Chondrocyte (in vitro differentiated cells): ENCODE measurements around the gene TMEM107. TPM values are rescaled to one million over a fixed set of nuclear protein-coding genes. Genes with fewer than 3 reads are reported as not detected.

ENCODE experiments used
- DNase-seq: peaks from one replicate; pipeline ENCODE4 v3.0.0; 2021; ENCODE audit warnings: mixed read lengths, low spot score
- H3K27ac Mint-ChIP-seq: one replicate; pipeline ENCODE4 v1.8.0; 2021; ENCODE audit warnings: mild to moderate bottlenecking, moderate library complexity, mixed read lengths; ENCODE audit not compliant: unreplicated experiment
- H3K27me3 Mint-ChIP-seq: 2 replicates; pipeline ENCODE4 v1.8.0; 2021; ENCODE audit warnings: low read depth, mixed read lengths
- H3K36me3 Mint-ChIP-seq: 2 replicates; pipeline ENCODE4 v1.8.0; 2021; ENCODE audit warnings: low read depth, mixed read lengths
- H3K4me1 Mint-ChIP-seq: 2 replicates; pipeline ENCODE4 v1.8.0; 2021; ENCODE audit warnings: low read depth, mild to moderate bottlenecking, mixed read lengths
- H3K4me3 Mint-ChIP-seq: one replicate; pipeline ENCODE4 v1.8.0; 2021; ENCODE audit warnings: mild to moderate bottlenecking, moderate library complexity, mixed read lengths; ENCODE audit not compliant: unreplicated experiment
- H3K9me3 Mint-ChIP-seq: 2 replicates; pipeline ENCODE4 v1.8.0; 2021; ENCODE audit warnings: low read depth, mixed read lengths
- CTCF ChIP-seq: fragments of 200-600 bp; sonication (generic); IDR thresholded peaks from 2 replicates; pipeline ENCODE4 v1.5.0; 2021; ENCODE audit warnings: antibody characterized with exemption, mild to moderate bottlenecking, moderate library complexity
- total RNA-seq: library from RNA; stranded (reverse); gene quantifications from 3 replicates; pipeline ENCODE4 v1.2.1, GENCODE V29; 2021

The TMEM107 gene
- total RNA-seq, 1 donor from 2014 or later = 7.8 TPM

DNA sequence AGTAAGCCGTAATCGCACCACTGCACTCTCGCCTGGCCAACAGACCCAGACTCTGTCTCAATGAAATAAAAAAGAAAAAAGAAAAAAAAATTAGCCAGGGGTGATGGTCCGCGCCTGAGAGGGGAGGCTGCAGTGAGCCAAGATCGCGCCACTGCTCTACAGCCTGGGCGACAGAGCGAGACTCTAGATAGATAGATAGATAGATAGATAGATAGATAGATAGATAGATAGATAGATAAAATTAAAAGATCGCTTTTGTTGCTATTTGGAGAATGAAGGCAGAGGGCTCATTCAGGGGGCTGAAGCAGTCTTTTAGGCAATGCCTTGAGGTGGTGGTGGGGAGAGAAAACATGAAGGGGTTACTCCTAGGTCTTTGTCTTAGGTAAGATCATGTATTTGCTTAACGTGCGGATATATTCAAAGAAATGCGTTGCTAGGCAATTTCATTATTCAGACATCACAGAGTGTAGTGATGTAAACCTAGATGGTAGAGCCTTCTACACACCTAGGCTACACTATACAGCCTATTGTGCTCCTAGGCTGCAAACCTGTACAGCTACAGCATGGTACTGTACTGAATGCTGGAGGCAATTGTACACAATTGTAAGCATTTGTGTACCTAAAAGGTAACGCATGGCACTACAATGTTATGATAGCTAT is 47.9 kb downstream of the TMEM107 start:
- TF ChIP-seq CTCF = no peak
- Mint-ChIP-seq H3K36me3 (no peaks in the 10 kb centered on the region), H3K4me3 (no peak overlapping the region), H3K27ac (no peak overlapping the region), H3K4me1 (peaks cover 38% of the 10 kb centered on the region), H3K9me3 (no peaks in the 10 kb centered on the region), H3K27me3 (peaks cover 2% of the 10 kb centered on the region)
- DNase-seq = no peak

- no peaks in the 10 kb centered on the region for H3K36me3 Mint-ChIP-seq
- H3K27me3 Mint-ChIP-seq = peaks cover 2% of the 10 kb centered on the region
- no peak for TF ChIP-seq CTCF
- H3K9me3 Mint-ChIP-seq = no peaks in the 10 kb centered on the region
- no peak for DNase-seq
- H3K4me3 Mint-ChIP-seq = peak overlapping the region; percentile 92
- peaks cover 46% of the 10 kb centered on the region for H3K4me1 Mint-ChIP-seq
- H3K27ac Mint-ChIP-seq = peak overlapping the region; percentile 96
Observed at GRCh38 chr17:8126491-8127066, 49.6 kb downstream of the TMEM107 start.

- DNase-seq = peak; percentile 69
- H3K27ac Mint-ChIP-seq = peak overlapping the region; percentile 96
- H3K4me1 Mint-ChIP-seq = peaks cover 48% of the 10 kb centered on the region
- no peak for TF ChIP-seq CTCF
- no peaks in the 10 kb centered on the region for H3K9me3 Mint-ChIP-seq
- H3K36me3 Mint-ChIP-seq = no peaks in the 10 kb centered on the region
- H3K27me3 Mint-ChIP-seq = peaks cover 2% of the 10 kb centered on the region
- H3K4me3 Mint-ChIP-seq = peak overlapping the region; percentile 92
Observed at GRCh38 chr17:8125947-8126490, 50.2 kb downstream of the TMEM107 start.

DNA sequence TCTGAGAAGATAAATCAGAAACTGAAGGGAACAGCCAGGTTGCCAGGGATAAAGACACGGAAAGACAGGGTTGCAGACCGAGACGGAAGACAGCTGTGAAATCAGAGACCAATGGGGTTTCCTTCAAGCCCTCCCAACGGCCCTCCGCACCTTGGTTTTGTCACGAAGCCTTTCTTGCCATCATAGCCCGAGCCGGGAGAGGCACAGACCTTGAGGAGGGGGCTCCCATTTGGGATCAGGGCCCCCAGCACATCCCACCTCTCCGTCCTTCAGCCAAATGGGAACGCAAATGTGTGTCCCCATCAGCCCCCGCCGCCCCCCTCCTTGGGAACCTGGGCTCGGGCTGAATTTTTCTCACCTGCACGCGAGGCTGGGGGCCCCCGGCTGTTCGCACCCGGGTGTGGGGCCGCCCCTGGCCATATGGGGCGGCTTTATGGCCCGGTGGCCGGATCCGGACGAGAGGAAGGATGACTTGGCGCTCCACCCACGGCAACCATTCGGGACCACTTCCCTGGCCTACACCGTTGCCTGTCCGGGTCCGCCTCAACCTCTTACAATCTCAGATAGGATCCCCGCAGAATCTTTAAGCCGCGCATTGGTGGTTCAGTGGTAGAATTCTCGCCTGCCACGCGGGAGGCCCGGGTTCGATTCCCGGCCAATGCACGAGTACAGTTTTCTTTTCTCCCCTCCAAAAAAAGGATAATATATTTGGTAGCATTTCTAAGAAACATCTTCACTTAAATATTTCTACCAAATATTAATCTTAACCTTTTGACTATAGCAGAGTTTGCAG is 50.8 kb downstream of the TMEM107 start:
- no peak for DNase-seq
- H3K27ac Mint-ChIP-seq = peak overlapping the region; percentile 96
- H3K9me3 Mint-ChIP-seq = no peaks in the 10 kb centered on the region
- peaks cover 2% of the 10 kb centered on the region for H3K27me3 Mint-ChIP-seq
- no peaks in the 10 kb centered on the region for H3K36me3 Mint-ChIP-seq
- TF ChIP-seq CTCF = no peak
- peak overlapping the region; percentile 92 for H3K4me3 Mint-ChIP-seq
- H3K4me1 Mint-ChIP-seq = peaks cover 53% of the 10 kb centered on the region
